Naive thymus-derived CD8-positive, alpha-beta T cell (primary cell): ENCODE results near the gene GNG3. TPM values are rescaled to one million over a fixed set of nuclear protein-coding genes. Genes with fewer than 3 reads are reported as not detected.
A peak's percentile ranks its signal among the peaks of the same experiment; 100 is the strongest.

Experiments
- ATAC-seq, 2 donors: fragments of 150-1000 bp; cut with Tn5 transposase in 1 of 2; sonication (Bioruptor Pico), chemical (Tn5 transposase) in 1 of 2; 1 replicate in 1 of 2; 2 replicates in 1 of 2; pipeline ENCODE4 v1.10.0; 2021; ENCODE audit warnings: mild to moderate bottlenecking in 2 of 2, moderate library complexity in 2 of 2
- POLR2A ChIA-PET: fragments of 350-600 bp; sonication (Branson Sonifier 250); formaldehyde crosslinking; loops from one replicate; lab custom pipeline; 2021; ENCODE audit warnings: antibody characterized with exemption; lab: Charles Lee
- DNase-seq, 10 donors: peaks; one replicate each; pipeline versions ENCODE4 v3.0.0 to v3.0.0-alpha.2; 2020 to 2022
- H3K27ac Mint-ChIP-seq, 10 donors: one replicate each; pipeline ENCODE4 v1.8.0; 2020 to 2022; ENCODE audit warnings: mild to moderate bottlenecking in 10 of 10, mixed read lengths in 10 of 10, moderate library complexity in 4 of 10, inconsistent platforms in 1 of 10
- H3K27me3 Mint-ChIP-seq, 5 donors: one replicate each; pipeline ENCODE4 v1.8.0; 2021 to 2022; ENCODE audit warnings: mixed read lengths in 5 of 5
- H3K36me3 Mint-ChIP-seq, 3 donors: one replicate each; pipeline ENCODE4 v1.8.0; 2020 to 2022; ENCODE audit warnings: mixed read lengths in 3 of 3, mild to moderate bottlenecking in 2 of 3, inconsistent platforms in 1 of 3
- H3K4me1 Mint-ChIP-seq, 4 donors: one replicate each; pipeline ENCODE4 v1.8.0; 2021 to 2022; ENCODE audit warnings: mixed read lengths in 4 of 4
- H3K4me3 Mint-ChIP-seq, 10 donors: one replicate each; pipeline ENCODE4 v1.8.0; 2020 to 2022; ENCODE audit warnings: mild to moderate bottlenecking in 10 of 10, mixed read lengths in 10 of 10, moderate library complexity in 6 of 10, inconsistent platforms in 1 of 10
- H3K9me3 Mint-ChIP-seq, 9 donors: one replicate each; pipeline ENCODE4 v1.8.0; 2020 to 2022; ENCODE audit warnings: mixed read lengths in 9 of 9, mild to moderate bottlenecking in 3 of 9, inconsistent platforms in 1 of 9, moderate library complexity in 1 of 9
- polyA plus RNA-seq, 3 donors: library from polyadenylated mRNA; unstranded; fragments of 300-500 nt; fragmentation: Illumina TruSeq; gene quantifications; one replicate each; pipeline ENCODE4 v1.2.3, GENCODE V29; 2021
- total RNA-seq, 8 experiments: library from RNA in 2 of 8; stranded (reverse) in 2 of 8; gene quantifications; one replicate each; pipeline ENCODE4 v1.2.3 and lab custom pipeline; 2021 to 2026

Gene GNG3
- total RNA-seq (not detected), polyA plus RNA-seq (under 1 TPM in 1 of 3 donors, not detected in 2; 0.27 TPM), total RNA-seq (lab: John Stamatoyannopoulos, UW) (0 to 0.29 (median 0.04) reads per million in 6 experiments)

DNA sequence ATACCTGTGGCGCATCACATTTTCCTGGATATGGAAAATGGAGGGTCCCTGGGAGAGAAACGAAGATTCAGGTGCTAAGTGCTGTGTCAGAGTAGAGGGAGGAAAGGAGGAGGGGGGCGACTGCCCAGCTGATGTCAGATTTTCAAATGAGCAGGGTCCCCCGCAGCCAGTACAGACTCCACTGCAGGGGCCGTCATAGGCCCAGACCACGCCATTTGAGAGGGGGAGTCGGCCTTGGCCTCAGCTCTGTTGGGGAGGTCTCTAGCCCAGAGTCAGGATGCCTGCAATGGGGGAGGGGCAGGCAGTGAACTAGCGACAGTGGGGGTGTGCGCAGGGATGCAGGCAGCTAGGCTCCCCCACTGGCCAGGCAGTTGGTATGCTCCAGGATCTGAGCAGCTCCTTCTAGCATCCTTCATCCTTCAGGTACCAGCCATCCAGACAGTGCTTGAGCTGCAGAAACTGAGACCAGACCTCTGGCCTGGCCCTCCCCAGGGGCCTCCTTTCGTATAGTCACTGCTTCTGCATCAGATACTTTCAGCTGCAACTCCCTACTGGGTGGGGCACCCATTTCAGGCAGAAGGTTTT, at the start of gene GNG3, which contains the start of gene BSCL2:
Gene GNG3 (plus strand): TSS at position 400 of the 585 bp plus-strand sequence. CDS start 620 bp downstream, outside the sequence.
Gene BSCL2 (minus strand): TSS at position 148 of the 585 bp plus-strand sequence. CDS start 229 bp downstream, outside the sequence.
- H3K9me3 Mint-ChIP-seq, result no peaks in the 10 kb centered on the region
- peaks cover 4 to 22% (median 4%) of the 10 kb centered on the region in 3 donors for H3K36me3 Mint-ChIP-seq
- H3K27me3 Mint-ChIP-seq, result no peaks in the 10 kb centered on the region
- H3K4me3 Mint-ChIP-seq, result peak within 1 kb of the TSS; percentile 88 to 98 (median 95)
- H3K4me1 Mint-ChIP-seq, result peaks cover 25 to 60% (median 45%) of the 10 kb centered on the region in 4 donors
- DNase-seq (no peak), ATAC-seq (no peak)
- H3K27ac Mint-ChIP-seq, result peak within 1 kb of the TSS; percentile 97 to 100 (median 99)
- POLR2A ChIA-PET, result interaction anchor here (1.0 to 14.8 kb wide), 18 partner anchors 8 to 174 kb away, joined by 3 to 263 read pairs (median 17); partner anchors contain the start of genes C11orf98, CSKMT, EML3 and HNRNPUL2

DNA sequence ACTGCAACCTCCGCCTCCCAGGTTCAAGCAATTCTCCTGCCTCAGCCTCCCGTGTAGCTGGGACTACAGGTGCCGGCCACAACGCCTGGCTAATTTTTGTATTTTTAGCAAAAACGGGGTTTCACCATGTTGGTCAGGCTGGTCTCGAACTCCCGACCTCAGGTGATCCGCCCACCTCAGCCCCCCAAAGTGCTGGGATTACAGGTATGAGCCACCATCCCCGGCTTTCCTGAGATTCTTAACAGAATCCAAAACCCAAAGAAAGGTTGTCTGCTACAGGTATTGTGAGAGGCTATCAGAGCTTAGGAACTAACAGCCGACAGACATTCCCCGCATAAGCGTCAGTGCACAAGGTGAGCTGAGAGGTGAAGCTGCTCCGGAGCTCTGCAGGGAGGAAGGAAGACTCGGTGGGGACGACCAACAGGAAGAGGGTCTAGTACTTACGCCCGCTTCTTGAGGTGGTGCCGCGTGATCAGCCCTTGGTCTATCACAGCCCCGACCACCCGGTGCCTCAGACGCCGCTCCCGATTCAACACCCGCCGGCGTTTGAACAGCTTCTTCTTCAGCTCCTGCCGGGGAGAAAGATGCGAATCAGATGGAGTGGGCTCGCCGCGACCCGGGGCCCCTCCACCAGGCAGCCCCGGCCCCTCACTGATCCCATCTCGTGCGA, 42.9 kb upstream of the GNG3 start:
- peak overlapping the region; percentile 94 to 98 (median 95) for H3K4me3 Mint-ChIP-seq
- H3K9me3 Mint-ChIP-seq, result no peaks in the 10 kb centered on the region
- peak in 7 of 10 donors; percentile 33 to 79 (median 62) for DNase-seq
- peaks cover 5 to 33% (median 7%) of the 10 kb centered on the region in 3 donors for H3K36me3 Mint-ChIP-seq
- peak overlapping the region; percentile 86 to 97 (median 96) for H3K27ac Mint-ChIP-seq
- no peaks in the 10 kb centered on the region for H3K27me3 Mint-ChIP-seq
- peaks cover 21 to 44% (median 40%) of the 10 kb centered on the region in 4 donors for H3K4me1 Mint-ChIP-seq
- POLR2A ChIA-PET, result interaction anchor here (0.6 to 14.7 kb wide), 44 partner anchors 11 to 1572 kb away, joined by 3 to 541 read pairs (median 10); partner anchors contain the start of genes B3GAT3, BSCL2, EEF1G and EML3
- ATAC-seq, result peak; percentile 61 to 71

DNA sequence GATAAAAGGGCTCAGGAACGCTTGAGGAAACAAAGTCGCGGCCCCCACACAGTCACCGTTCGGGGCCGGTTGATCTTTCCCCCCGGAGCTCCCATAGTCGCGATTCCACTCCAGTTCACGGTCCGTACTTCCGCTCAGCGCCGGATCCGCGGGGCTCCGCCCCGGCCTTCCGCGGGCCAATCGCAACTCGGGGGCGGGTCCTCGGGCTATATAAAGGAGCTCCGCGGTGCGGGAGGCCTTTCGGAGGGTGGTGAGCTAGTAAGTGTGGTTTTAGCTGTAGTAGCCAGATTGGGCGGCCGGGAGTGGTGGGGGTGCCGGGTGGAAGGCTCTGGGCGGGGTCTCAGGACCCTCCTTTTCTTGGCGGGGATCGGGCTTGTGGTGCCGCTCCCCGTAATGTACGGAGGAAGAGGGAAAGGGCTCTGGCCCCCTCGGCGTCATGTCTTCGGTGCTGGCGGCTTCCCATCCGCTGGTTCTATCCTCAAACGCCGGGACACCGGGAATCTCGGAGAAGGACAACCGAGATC, 42.3 kb upstream of the GNG3 start, which contains the start of the genes C11orf98 and CSKMT:
Gene C11orf98 (minus strand): TSS at position 136 of the 524 bp plus-strand sequence. CDS start 41 bp downstream, at position 95.
Gene CSKMT (plus strand): TSS at position 238 of the 524 bp plus-strand sequence. CDS start 568 bp downstream, outside the sequence.
- Mint-ChIP-seq H3K9me3 (no peaks in the 10 kb centered on the region), H3K27me3 (no peaks in the 10 kb centered on the region), H3K4me1 (peaks cover 22 to 49% (median 42%) of the 10 kb centered on the region in 4 donors), H3K36me3 (peaks cover 5 to 33% (median 7%) of the 10 kb centered on the region in 3 donors), H3K4me3 (peak within 1 kb of the TSS; percentile 94 to 98 (median 95)), H3K27ac (peak within 1 kb of the TSS; percentile 86 to 97 (median 96))
- DNase-seq, result peak; percentile 89 to 98 (median 96)
- ATAC-seq, result peak; percentile 89 to 91
- POLR2A ChIA-PET, result interaction anchor here (0.6 to 14.7 kb wide), 49 partner anchors 10 to 1571 kb away, joined by 3 to 541 read pairs (median 7); partner anchors contain the start of genes B3GAT3, BSCL2, EEF1G and EML3

DNA sequence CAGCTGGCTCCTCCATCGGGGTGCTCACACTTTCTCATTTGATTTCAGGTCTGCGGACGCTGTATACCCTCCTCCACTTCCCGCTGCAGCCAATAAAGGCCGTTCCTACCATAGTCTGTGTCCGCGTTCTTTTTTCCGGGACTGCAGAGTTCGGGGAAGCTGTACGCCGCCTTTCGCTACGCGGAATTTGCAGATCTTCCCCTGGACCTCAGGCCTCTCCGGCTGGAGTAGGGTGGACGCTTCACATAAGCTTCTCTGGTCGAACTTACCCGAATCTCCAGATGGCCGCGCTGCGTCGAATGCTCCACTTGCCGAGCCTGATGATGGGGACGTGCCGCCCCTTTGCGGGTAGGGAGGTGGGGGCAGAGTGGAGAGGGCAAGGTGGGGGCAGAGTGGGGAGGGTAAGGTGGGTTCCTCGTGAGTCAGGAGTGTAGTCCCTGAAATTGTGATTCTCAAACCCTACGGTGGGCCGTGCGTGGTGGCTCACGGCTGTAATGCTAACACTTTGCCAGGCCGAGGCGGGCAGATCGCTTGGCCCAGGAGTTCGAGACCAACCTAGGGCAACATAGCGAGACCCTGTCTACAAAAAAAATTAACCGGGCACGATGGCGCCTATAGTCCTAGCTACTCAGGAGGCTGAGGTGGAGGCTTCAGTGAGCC, 41.7 kb upstream of the GNG3 start:
- DNase-seq (peak in 9 of 10 donors; percentile 44 to 79 (median 55)), ATAC-seq (peak; percentile 22 to 31)
- Mint-ChIP-seq H3K9me3 (no peaks in the 10 kb centered on the region), H3K27me3 (no peaks in the 10 kb centered on the region), H3K36me3 (peaks cover 5 to 33% (median 7%) of the 10 kb centered on the region in 3 donors), H3K4me1 (peaks cover 22 to 55% (median 45%) of the 10 kb centered on the region in 4 donors), H3K4me3 (peak overlapping the region; percentile 94 to 98 (median 95)), H3K27ac (peak overlapping the region; percentile 86 to 97 (median 96))
- POLR2A ChIA-PET, result interaction anchor here (0.7 to 14.7 kb wide), 45 partner anchors 9 to 1570 kb away, joined by 3 to 541 read pairs (median 10); partner anchors contain the start of genes B3GAT3, BSCL2, EEF1G and EML3

DNA sequence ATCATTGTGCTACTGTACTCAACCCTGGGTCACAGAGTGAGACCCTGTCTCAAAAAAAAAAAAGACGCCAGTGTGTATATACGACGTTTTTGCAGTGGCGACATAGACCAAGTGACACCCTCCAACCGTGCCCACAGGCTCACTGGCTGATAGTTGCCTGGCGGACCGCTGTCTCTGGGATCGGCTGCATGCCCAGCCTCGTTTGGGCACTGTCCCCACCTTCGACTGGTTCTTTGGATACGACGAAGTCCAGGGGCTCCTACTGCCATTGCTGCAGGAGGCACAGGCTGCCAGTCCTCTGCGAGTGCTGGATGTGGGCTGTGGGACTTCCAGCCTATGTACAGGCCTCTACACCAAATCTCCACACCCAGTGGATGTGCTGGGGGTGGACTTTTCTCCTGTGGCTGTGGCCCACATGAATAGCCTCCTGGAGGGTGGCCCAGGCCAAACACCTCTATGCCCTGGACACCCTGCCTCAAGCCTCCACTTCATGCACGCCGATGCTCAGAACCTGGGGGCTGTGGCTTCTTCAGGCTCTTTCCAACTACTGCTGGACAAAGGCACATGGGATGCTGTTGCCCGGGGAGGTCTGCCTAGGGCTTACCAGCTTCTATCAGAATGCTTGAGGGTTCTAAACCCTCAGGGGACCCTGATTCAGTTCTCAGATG, 41.1 kb upstream of the GNG3 start:
- POLR2A ChIA-PET, result interaction anchor here (0.6 to 14.7 kb wide), 30 partner anchors 9 to 1604 kb away, joined by 3 to 541 read pairs (median 16); partner anchors contain the start of genes B3GAT3, BSCL2, EEF1G and EML3
- Mint-ChIP-seq H3K27me3 (no peaks in the 10 kb centered on the region), H3K4me1 (peaks cover 27 to 62% (median 51%) of the 10 kb centered on the region in 4 donors)

DNA sequence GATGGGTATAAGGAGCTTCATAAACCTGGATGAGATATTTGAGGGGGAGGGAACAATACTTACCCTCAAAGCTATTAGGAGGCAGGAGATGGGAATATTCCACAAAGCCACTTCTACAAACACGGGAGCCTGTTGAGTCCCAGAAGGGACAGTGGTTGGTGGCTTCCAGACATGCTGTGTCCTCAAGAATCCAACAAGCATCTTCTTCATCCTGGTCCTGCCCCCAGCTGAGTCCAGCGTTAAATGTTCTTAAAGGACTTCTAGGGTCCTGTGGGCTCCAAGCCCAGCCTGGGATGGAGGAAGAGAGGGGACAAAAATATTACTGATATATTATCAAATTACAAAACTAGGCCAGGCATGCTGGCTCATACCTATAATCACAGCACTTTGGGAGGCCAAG, 40.0 kb upstream of the GNG3 start:
- no peaks in the 10 kb centered on the region for H3K27me3 Mint-ChIP-seq
- peak overlapping the region; percentile 36 to 98 (median 95) for H3K4me3 Mint-ChIP-seq
- H3K36me3 Mint-ChIP-seq, result peaks cover 5 to 21% (median 7%) of the 10 kb centered on the region in 3 donors
- DNase-seq (no peak), ATAC-seq (no peak)
- POLR2A ChIA-PET, result interaction anchor here (0.6 to 14.7 kb wide), 19 partner anchors 8 to 1603 kb away, joined by 3 to 541 read pairs (median 8); partner anchors contain the start of genes B3GAT3, EML3, GANAB and INTS5
- H3K27ac Mint-ChIP-seq, result peak overlapping the region in 9 of 10 donors; percentile 17 to 86 (median 41)
- H3K9me3 Mint-ChIP-seq, result no peaks in the 10 kb centered on the region
- H3K4me1 Mint-ChIP-seq, result peaks cover 31 to 71% (median 56%) of the 10 kb centered on the region in 4 donors

More for the DNA sequence above, 41.1 kb upstream of the GNG3 start:
- no peaks in the 10 kb centered on the region for H3K9me3 Mint-ChIP-seq
- H3K4me3 Mint-ChIP-seq, result peak overlapping the region; percentile 94 to 98 (median 95)
- DNase-seq (no peak), ATAC-seq (no peak)
- peak overlapping the region; percentile 28 to 97 (median 95) for H3K27ac Mint-ChIP-seq
- H3K36me3 Mint-ChIP-seq, result peaks cover 5 to 28% (median 7%) of the 10 kb centered on the region in 3 donors

DNA sequence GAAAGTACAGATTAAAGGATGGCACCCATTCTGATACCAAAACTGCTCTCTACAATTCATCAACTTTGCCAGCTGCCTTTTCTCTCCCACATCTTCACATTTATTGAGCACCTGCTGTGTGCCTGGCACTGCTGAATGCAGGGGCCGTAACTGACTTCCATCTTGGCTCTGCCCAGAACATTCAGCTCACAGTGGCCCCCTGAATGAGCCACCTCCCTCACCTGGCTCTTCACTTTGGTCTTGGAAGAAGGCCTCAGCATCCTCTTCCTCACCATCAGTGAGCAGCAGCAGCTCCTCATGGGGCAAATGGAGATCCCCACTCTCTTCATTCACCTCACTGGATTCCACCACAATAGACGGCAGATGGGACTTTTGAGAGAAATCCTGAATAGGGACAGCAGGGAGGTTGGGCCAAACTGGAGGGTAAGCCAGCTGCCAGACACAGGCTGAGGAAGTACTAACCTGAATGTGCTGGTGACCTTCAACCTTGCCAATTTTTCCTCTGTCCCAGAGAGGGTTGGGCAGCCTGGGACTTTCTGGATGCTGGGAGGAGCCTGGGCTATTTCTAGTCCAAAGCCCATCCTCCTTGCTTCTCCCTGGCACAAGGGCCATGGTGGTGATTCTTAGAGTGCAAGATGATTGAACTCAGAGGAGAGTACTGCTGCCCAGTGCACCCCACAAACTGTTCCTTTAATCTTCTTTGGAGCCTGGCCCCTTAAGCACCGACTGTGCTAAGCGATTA, 37.9 kb upstream of the GNG3 start:
- Mint-ChIP-seq H3K27me3 (no peaks in the 10 kb centered on the region), H3K27ac (peak overlapping the region in 9 of 10 donors; percentile 44 to 99 (median 86)), H3K4me3 (peak overlapping the region in 9 of 10 donors; percentile 3 to 99 (median 28)), H3K36me3 (peaks cover 0 to 16% (median 0%) of the 10 kb centered on the region in 3 donors), H3K9me3 (no peaks in the 10 kb centered on the region), H3K4me1 (peaks cover 27 to 68% (median 57%) of the 10 kb centered on the region in 4 donors)
- POLR2A ChIA-PET, result interaction anchor here (0.6 to 14.7 kb wide), 10 partner anchors 6 to 212 kb away, joined by 3 to 541 read pairs (median 40); partner anchors contain the start of genes B3GAT3, BSCL2, EML3 and GANAB
- DNase-seq (no peak), ATAC-seq (no peak)

DNA sequence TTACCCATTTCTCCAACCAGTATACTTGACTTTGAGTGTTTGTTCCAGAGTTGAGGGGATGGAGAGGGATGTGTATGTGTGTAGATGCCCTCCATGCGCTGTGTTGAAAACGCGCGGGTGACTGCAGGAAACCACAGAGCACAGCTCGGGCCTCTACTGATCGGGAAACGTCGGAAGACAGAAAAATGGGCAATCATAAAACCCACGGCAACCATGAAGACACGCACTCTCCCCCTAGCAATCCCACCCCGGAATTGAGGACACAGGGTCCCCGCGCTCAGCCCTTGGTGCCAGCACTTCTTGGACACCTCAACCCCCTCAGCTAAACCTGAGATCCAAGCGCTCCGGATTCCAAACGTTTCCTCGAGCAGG, 36.3 kb upstream of the GNG3 start:
- POLR2A ChIA-PET, result interaction anchor here (0.6 to 14.7 kb wide), 30 partner anchors 8 to 247 kb away, joined by 3 to 541 read pairs (median 6); partner anchors contain the start of genes B3GAT3, BSCL2, EEF1G and EML3
- DNase-seq, result no peak
- ATAC-seq, result peak; percentile 45 to 48
- H3K9me3 Mint-ChIP-seq, result no peaks in the 10 kb centered on the region
- peak overlapping the region; percentile 96 to 100 (median 98) for H3K4me3 Mint-ChIP-seq
- H3K27me3 Mint-ChIP-seq, result no peaks in the 10 kb centered on the region
- H3K36me3 Mint-ChIP-seq, result peaks cover 0 to 24% (median 0%) of the 10 kb centered on the region in 3 donors
- H3K4me1 Mint-ChIP-seq, result peaks cover 24 to 67% (median 52%) of the 10 kb centered on the region in 4 donors
- peak overlapping the region; percentile 92 to 99 (median 96) for H3K27ac Mint-ChIP-seq

DNA sequence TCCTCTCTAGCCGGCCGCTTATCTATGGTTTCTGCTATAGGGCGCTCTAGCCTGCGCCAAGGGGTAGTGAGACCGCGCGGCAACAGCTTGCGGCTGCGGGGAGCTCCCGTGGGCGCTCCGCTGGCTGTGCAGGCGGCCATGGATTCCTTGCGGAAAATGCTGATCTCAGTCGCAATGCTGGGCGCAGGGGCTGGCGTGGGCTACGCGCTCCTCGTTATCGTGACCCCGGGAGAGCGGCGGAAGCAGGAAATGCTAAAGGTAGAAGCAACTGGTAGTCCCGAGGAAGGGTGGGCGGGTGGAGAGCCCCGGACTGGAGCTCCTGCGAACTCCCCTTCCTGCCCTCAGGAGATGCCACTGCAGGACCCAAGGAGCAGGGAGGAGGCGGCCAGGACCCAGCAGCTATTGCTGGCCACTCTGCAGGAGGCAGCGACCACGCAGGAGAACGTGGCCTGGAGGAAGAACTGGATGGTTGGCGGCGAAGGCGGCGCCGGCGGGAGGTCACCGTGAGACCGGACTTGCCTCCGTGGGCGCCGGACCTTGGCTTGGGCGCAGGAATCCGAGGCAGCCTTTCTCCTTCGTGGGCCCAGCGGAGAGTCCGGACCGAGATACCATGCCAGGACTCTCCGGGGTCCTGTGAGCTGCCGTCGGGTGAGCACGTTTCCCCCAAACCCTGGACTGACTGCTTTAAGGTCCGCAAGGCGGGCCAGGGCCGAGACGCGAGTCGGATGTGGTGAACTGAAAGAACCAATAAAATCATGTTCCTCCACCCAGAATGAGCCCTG, 35.7 kb upstream of the GNG3 start, which contains the start of the genes LBHD1 and UQCC3:
Gene LBHD1 (minus strand): TSS at position 660 of the 782 bp plus-strand sequence. CDS start 2,236 bp downstream, outside the sequence.
Gene UQCC3 (plus strand): TSS at position 66 of the 782 bp plus-strand sequence. CDS start 73 bp downstream, at position 139.
- Mint-ChIP-seq H3K36me3 (peaks cover 0 to 27% (median 0%) of the 10 kb centered on the region in 3 donors), H3K4me1 (peaks cover 22 to 67% (median 50%) of the 10 kb centered on the region in 4 donors), H3K27me3 (no peaks in the 10 kb centered on the region), H3K9me3 (no peaks in the 10 kb centered on the region), H3K4me3 (peak within 1 kb of the TSS; percentile 96 to 100 (median 98)), H3K27ac (peak within 1 kb of the TSS; percentile 92 to 99 (median 96))
- POLR2A ChIA-PET, result interaction anchor here (0.6 to 14.7 kb wide), 35 partner anchors 9 to 247 kb away, joined by 3 to 541 read pairs (median 6); partner anchors contain the start of genes B3GAT3, BSCL2, EEF1G and EML3
- ATAC-seq (peak; percentile 75 to 76), DNase-seq (peak; percentile 52 to 85 (median 68))
